Esophagus squamous epithelium (tissue), 5 donors: ENCODE results near the gene CLCN4. TPM values are rescaled to one million over a fixed set of nuclear protein-coding genes. Genes with fewer than 3 reads are reported as not detected.

Source experiments
- DNase-seq: peaks from one replicate; lab custom pipeline; 2025; lab: John Stamatoyannopoulos, UW
- H3K27ac ChIP-seq, 4 donors: fragments of 200-600 bp; sonication (generic); one replicate each; pipeline ENCODE4 v1.5.1; 2016 to 2019; ENCODE audit warnings: mild to moderate bottlenecking in 1 of 4
- H3K27me3 ChIP-seq, 4 donors: fragments of 200-600 bp; sonication (generic); 1 replicate in 3 of 4; 2 replicates in 1 of 4; pipeline versions ENCODE4 v1.5.1 to v1.6.0; 2017 to 2021; ENCODE audit warnings: antibody characterized with exemption in 1 of 4
- H3K36me3 ChIP-seq, 3 donors: fragments of 200-600 bp; sonication (generic); one replicate each; pipeline ENCODE4 v1.5.1; 2016 to 2019
- H3K4me1 ChIP-seq, 3 donors: fragments of 200-600 bp; sonication (generic); one replicate each; pipeline ENCODE4 v1.5.1; 2017 to 2019
- H3K4me3 ChIP-seq, 4 donors: fragments of 200-600 bp; sonication (generic); 1 replicate in 3 of 4; 2 replicates in 1 of 4; pipeline ENCODE4 v1.5.1; 2016 to 2019; ENCODE audit warnings: mild to moderate bottlenecking in 2 of 4, moderate library complexity in 1 of 4
- H3K9me3 ChIP-seq, 3 donors: fragments of 200-600 bp; sonication (generic); one replicate each; pipeline ENCODE4 v1.5.1; 2016 to 2019
- POLR2A ChIP-seq, 4 donors: fragments of 450-650 bp; IDR thresholded peaks; one replicate each; pipeline ENCODE4 v1.6.1; 2017; ENCODE audit warnings: antibody characterized with exemption in 4 of 4, mild to moderate bottlenecking in 4 of 4, moderate library complexity in 3 of 4
- WGBS, 2 donors: methylation state at CpG; one replicate each; pipeline ENCODE4 v1.1.5; 2018; 5-methylcytosine and 5-hydroxymethylcytosine counted together
- intact Hi-C: fragments of 100-400 bp; cut with DNase I; formaldehyde crosslinking; loops from one replicate; pipeline ENCODE4 v1.15.0; 2022
- total RNA-seq, 4 donors: library from RNA; depleted of rRNA; stranded (reverse); fragments of >200 nt; gene quantifications; one replicate each; pipeline ENCODE4 v1.1.0, GENCODE V29; 2016
- TF ChIP-seq, protein P1 (sequence below), 6 experiments: fragments of 450-650 bp in 4 of 6; fragments of 200-600 bp in 2 of 6; sonication (generic) in 2 of 6; IDR thresholded peaks; one replicate each; pipeline ENCODE4 v1.5.1; 2016 to 2019; ENCODE audit warnings: antibody characterized with exemption in 6 of 6, mild to moderate bottlenecking in 4 of 6, moderate library complexity in 4 of 6
- donor health status: DM: yes; HTN: yes; CAD: no.

The CLCN4 gene
- total RNA-seq, 4 donors from 2014 or later, result 0.04 to 3.1 (median 0.53) TPM

GRCh38 chrX:10282490-10282889 is 125.7 kb downstream of the CLCN4 start:
- H3K27me3 ChIP-seq, result no peaks in the 10 kb centered on the region
- WGBS, 2 donors, result 75 to 100% methylated on average over 1 of the region's 1 CpG
- no peaks in the 10 kb centered on the region for H3K4me1 ChIP-seq
- H3K4me3 ChIP-seq, result no peak overlapping the region
- TF ChIP-seq POLR2A (IDR thresholded peaks at IDR 0.05), result no peak
- TF ChIP-seq, protein P1, sequence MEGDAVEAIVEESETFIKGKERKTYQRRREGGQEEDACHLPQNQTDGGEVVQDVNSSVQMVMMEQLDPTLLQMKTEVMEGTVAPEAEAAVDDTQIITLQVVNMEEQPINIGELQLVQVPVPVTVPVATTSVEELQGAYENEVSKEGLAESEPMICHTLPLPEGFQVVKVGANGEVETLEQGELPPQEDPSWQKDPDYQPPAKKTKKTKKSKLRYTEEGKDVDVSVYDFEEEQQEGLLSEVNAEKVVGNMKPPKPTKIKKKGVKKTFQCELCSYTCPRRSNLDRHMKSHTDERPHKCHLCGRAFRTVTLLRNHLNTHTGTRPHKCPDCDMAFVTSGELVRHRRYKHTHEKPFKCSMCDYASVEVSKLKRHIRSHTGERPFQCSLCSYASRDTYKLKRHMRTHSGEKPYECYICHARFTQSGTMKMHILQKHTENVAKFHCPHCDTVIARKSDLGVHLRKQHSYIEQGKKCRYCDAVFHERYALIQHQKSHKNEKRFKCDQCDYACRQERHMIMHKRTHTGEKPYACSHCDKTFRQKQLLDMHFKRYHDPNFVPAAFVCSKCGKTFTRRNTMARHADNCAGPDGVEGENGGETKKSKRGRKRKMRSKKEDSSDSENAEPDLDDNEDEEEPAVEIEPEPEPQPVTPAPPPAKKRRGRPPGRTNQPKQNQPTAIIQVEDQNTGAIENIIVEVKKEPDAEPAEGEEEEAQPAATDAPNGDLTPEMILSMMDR (IDR thresholded peaks at IDR 0.05), result no peak
- no peaks in the 10 kb centered on the region for H3K9me3 ChIP-seq
- no peak overlapping the region for H3K27ac ChIP-seq
- intact Hi-C loops, result no loop called here
- no peaks in the 10 kb centered on the region for H3K36me3 ChIP-seq
- DNase-seq, result no peak

DNA sequence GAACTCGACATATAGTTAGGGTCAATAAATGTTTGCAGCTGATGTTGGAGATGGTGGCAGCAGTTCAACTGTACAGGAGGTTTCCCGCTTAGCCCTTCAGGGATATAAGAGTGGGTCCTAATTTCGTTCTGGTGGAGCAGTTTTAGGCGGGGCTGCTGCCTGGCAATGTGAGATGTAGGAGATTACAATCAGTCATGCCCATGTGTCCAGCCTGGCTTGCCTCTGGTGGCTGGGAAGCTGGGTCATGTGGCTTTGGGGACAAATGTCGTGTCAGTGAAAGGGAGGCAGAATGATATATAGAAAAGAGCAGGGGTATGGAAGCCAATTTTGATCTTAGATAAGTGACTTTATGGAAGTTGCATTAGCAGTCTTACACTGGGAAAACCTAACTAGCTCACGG is 129.4 kb downstream of the CLCN4 start:
- TF ChIP-seq, protein P1 (IDR thresholded peaks at IDR 0.05), result no peak
- no peak for TF ChIP-seq POLR2A (IDR thresholded peaks at IDR 0.05)
- no peaks in the 10 kb centered on the region for H3K27me3 ChIP-seq
- intact Hi-C loops, result no loop called here
- H3K9me3 ChIP-seq, result no peaks in the 10 kb centered on the region
- H3K4me3 ChIP-seq, result no peak overlapping the region
- 60 to 76% methylated on average over 6 of the region's 6 CpGs for WGBS, 2 donors
- no peak overlapping the region for H3K27ac ChIP-seq
- no peaks in the 10 kb centered on the region for H3K4me1 ChIP-seq
- DNase-seq, result no peak
- no peaks in the 10 kb centered on the region for H3K36me3 ChIP-seq

Other genes with a start within 250 kb of the CLCN4 start
- gene CLDN34, start 189.6 kb upstream of the CLCN4 start, total RNA-seq, result 1 to 10 TPM in 2 of 4 donors, under 1 TPM in 1, not detected in 1; 0.26 to 3.1 (median 1.7) TPM